GM21529 (cell line): ENCODE results near the gene ADAMTS14.

Experiments used
- ATAC-seq: cut with Tn5 transposase; IDR thresholded peaks from one replicate; pipeline ENCODE4 v1.9.1; 2021; ENCODE audit not compliant: unreplicated experiment

Gene ADAMTS14

DNA sequence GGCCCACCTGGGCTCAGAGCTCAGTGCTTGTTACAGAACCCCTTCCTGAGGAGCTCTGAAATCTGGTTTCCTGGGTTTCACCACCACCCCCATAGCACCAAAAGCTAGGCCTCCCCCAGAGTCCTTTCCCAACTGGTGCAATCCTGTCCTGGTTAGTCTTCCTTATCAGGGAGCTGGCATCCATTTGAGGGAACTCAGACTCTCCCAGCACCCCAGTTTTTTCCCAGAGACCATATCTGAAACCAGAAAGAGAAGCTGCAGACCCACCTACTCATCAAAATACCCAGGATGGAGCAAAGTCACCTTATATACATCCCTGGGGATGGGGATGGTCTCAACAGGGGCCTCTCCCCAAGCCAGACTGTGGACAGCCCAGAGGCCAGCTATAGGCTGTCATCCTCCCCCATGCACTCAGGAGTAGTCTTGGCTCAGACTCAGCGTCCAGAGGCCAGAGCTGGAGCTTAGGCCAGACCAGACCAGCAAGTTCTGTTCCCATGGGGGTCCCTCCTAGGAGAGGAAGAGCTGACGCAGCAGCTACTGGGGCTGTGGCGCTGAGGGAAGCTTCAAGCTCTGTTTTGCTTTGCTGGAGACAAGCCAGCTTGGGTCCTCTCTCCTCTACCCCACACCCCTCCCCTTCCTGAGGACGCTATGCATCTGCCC is 109.9 kb downstream of the ADAMTS14 start:
- ATAC-seq = no peak

DNA sequence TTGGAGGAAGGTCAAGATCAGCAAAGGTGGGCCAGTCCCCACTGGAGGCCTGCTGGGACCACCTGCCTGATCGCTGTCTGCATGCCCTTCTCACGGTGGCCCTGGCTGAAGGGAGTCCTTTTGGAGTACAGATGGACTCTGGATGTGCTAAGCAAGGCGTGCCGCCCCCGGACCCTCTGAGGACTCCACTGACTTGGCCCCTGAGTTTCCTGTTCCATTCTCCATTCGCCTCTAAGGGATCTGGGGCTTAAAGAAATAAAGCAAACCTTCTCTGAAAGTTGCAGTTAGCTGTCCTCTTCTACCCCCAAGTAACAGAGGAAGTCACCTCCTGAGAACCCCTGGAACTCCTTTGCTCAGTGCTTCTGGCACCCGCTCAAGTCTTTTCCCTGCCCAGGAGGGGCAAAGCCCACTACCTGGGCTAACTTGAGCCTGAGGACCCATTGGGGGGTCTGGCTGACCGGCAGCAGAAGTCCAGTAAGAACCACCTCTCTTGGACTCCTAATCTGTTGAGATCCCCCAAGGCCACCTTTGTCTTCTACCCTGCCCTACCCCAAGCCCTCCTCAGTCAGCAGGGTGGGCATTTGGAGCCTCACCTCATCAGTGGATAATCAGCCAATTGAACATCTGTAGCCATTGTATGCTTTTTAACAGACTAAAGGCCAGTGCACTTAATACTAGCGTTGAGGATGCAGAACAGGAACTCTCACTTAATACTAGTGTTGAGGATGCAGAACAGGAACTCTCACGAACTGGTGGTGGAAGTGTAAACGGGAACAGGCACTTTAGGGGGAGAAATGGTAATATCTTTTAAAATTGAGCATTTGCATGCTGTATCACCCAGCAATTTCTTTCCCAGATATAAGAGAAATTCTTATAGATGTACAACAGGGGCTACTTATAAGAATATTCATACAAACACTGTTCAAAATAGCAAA is 110.7 kb downstream of the ADAMTS14 start:
- ATAC-seq = no peak

DNA sequence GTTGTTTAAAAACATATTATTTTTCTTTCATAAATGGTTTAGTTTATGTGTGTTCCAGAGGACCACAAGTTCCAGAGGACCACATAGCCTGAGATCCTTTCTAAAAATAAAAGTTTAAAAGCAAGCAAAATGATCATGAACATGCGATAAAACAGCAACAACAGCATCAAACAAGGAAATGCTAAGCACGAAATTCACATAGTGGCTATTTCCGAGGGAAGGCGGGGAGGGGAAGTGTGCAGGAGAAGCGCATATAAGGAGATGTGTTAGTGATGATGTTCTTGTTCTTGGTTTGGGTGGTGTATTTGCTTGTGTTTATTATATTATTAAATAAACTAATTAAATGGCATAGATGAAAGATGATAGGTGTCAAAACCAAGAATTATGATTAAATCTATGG is 111.7 kb downstream of the ADAMTS14 start:
- no peak for ATAC-seq

DNA sequence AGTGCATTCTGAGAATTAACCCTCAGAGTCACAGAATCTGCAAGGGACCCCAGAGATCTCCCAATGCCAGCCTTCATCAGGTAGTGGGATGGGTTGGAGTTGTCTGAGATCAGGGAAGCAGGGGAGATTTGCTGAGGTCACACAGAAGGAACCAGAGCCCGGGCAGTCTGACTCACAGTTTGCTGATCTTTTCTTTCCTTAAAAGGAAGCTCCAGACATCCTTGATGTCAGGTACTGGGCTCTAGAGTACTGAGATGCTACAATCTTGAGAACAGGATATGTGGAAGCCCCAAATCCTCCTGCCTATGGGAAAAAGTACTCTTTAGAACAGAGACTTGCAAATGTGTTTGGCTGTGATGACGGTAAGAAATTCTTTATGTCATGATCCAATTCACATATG is 112.2 kb downstream of the ADAMTS14 start:
- ATAC-seq = no peak

DNA sequence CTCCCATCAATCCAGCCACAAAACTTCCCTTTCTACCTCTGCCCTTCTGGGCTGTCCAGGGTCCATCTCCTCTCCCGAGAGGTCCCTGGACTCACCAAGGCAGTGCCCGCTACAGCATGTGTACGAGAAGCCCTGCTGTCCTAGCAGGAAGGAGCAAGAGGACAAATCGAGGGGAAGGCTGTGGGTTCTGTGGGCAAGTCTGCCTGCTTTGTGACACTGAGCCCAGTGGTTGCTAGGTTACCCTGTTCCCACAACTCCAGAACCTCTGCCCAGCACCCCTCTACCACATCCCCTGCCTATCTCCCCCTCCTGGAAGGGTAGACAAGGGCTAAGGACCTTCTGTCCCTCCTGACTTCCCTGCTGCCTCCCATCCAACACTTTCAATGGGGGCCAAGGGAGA is 112.9 kb downstream of the ADAMTS14 start, which contains the start of gene TBATA:
TBATA (minus strand) TSS at position 188 of the 400 bp plus-strand sequence. CDS start 1,998 bp downstream, outside the sequence.
- ATAC-seq = no peak

DNA sequence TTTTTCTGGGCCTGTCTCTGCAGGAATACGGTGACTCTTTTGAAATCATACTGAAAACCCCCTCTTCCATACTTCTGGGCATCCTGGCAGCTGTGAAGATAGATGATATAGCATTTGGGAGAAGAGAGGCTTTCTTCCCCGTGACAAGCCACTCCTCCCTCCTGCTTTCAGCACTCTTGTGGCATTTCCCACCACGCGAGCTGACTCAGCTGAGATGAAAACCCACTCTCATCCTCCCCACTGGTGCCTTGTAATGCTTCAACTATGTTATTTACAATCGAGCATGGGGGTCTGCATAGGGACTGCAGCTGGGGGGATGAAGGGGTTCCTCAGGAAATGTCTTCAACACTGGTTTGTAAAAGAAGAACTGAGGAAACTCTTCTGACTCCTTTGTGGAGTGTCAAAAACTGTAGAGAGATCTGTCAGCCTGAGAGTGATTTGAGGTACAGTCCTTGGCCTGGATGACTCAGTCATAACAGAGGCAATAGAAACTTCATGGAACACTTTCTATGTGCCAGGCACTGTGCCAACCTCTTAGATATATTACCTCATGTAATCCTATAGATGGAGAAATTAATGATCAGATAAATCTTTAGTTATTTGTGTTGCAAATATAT is 114.6 kb downstream of the ADAMTS14 start:
- no peak for ATAC-seq

DNA sequence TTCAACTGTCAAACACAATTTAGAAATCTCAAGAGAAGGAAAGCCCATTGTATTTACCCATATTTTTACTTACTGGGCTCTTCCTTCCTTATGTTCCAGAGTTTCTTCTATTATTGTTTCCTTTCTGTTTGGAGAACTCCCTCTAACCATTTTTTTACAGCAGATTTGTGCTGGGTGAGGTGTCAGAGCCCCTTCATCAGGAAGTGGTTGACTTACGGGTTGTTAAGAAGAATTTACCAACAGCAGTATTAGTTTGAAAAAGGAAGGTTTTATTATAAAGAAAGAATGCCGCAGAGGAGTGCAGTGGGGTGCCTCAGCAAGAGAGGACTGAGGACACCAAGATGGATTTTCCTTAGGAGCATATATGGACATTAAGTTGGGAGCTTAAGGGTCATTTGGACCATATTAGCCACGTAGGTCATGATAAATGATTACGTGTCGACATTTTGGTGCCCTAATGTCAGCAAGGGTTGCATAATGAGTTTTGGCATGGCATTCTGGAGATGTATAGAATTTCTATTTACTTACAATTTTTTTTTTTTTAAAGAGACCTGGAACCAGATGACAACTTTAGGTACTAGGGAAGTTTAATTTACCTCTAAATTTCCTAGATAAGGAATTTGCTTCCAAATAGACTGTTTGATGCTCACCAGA is 119.2 kb downstream of the ADAMTS14 start:
- no peak for ATAC-seq

DNA sequence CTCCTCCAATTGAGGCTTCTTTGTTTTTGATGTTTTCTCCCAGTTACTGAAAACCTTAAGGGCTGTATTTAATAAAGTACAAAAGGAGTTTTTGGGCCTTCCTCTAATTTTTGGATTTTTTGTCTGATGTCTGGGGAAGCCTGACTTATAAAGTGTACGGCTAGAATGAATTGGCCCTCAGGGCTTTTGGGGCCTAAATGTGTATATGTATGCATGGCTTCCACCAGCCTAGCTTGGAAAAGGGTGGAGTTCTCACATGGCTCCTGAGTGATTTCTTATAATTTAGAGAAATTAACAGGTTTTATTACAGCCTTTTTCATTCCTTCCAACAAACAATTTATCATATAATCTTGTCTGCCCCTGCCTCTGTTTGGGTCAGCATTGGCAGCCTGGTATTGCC is 123.3 kb downstream of the ADAMTS14 start:
- no peak for ATAC-seq

DNA sequence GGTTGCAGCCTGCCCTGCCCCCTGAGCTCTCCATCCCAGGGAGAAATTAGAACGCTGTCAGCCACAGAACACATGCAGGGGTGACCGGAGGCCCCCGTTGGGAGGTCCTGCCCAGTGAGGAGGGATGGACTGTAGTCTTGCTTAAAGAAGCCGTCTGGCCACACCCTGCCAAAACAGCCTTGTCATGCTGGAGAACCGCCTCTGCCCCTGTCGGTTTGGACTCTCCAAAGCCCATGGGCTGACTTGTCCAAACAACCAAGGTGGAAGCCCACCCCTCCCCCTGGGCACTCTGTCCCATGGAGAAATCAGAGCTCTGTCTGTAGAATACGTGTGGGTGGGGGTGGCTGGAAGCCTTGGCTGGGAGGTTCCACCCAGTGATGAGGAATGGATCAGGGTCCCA is 125.5 kb downstream of the ADAMTS14 start:
- no peak for ATAC-seq

DNA sequence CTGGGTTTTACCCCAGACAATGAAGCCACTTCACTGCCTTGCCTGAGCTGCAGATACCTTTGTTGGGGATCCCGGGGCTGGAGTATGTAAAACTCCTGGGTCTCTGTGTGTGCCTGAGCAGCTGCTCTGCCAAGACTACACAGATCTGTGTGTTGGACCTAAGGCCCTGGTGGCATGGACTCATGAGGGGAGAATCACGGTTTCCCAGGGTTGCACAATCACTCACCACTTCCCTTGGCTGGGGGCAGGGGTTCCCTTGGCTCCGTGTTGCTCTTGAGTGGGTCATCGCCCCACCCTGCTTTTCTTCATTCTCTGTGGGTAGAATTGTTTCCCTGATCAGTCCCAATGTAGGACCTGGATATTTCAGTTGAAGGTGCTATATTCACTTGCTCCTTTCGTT is 126.8 kb downstream of the ADAMTS14 start:
- ATAC-seq = no peak

DNA sequence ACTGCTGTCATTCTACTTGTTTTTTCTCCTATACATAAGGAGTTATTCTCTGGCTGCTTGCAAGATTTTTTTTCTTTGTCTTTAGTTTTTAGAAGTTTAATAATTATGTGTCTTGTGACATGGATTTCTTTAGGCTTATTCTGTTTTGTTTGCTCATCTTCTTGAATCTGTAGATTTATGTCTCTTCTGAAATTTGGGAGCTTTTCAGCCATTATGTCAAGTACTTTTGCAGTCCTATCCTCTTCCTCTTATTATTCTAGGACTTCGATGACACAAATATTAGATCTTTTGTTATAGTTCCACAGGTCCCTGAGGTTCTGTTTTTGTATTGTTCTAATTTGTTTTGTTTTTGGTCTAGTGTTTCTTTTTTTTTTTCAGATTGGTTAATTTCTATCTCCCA is 129.5 kb downstream of the ADAMTS14 start:
- no peak for ATAC-seq

DNA sequence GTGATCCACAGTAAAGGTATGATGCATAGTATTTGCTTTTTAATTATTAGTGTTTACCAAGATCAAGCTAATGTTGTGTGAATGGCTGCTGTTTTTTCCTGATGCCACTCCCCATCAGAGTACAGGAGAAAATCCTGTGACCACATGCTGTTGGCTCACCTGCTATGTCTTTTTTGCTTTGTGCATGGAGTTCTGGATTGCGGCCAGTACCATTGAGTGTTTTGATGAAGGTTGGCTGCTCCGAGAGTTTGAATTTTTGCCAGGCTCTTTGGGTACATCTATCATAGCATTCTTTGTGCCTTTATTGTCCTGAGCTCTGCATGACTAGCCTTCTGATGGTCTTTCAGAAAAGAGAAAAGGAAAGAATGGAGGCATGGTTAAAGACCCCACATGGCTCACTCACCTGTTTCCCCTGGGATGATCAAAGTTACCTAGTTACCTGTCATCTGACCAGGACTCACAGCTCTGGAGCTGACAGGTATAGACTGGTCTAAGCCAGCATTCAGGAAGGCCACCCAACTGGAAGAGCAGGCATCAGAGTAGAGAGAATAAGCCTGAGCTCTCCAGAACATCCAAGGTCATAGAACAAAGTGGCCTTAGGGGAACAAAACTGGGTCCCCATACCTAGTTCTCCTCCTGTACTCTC is 131.6 kb downstream of the ADAMTS14 start:
- no peak for ATAC-seq

DNA sequence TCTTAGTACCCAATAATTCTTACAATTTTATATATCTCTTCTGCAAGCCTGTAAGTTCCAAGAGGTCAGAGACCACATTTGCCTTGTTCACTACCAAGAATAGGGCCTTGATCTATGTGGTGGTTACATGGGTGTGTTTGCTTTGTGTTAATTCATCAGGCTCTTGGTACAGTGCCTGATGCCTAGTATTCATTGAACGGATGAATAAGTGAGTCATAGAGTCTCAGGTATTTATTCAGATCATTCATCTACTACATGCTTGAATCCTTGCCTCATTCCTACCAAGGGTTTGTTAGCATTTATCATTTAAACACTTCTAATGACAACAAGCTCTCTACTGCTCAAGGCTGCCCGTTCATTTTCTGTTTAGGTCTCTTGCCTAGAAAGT is 132.1 kb downstream of the ADAMTS14 start:
- ATAC-seq = no peak

DNA sequence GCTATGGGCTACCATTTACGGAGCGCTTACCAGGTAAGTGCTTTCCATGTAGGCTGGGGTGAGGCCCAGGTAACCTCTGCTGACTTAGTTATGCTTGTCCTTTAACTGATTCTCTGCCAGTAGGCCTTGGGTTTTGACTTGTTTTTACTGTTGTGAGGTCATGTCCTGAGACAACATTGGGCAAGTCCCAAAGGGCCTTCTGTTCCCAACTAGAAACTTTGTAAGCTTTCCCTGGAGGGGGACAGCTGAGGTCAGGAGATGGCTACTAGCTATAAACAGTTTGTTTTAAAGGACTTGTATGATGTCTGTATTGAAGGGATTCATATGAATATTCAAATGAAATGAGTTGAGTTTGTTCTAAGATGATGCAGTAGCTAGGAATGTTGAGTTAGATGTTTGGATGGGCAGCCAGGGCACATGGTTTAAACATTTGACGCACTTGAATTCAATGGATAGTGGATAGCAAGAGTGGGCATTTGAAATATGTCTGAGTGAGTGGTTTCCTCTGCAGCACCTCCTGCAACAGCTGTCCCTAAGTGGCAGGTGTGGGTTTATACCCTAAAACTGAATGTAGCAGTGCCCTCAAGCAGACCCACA is 133.4 kb downstream of the ADAMTS14 start:
- no peak for ATAC-seq

DNA sequence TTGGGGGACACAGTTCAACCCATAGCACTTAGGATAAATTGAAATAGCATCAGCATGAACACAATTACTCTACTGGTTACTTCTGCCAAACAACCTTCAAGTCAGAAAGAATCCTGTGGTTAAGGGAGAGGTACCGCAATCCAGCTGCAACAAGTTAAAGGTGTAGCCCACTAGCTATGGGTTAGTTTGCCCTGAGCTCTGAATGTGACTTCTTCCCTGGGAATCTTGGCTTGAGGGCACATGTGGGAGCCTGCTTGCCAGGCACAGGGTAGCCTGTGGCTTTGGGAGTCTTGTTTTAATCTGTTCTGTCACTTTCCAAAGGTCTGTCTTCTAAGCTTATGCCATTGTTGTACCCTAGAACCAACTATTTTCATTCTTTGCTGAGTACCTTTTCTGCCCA is 134.5 kb downstream of the ADAMTS14 start:
- ATAC-seq = no peak

DNA sequence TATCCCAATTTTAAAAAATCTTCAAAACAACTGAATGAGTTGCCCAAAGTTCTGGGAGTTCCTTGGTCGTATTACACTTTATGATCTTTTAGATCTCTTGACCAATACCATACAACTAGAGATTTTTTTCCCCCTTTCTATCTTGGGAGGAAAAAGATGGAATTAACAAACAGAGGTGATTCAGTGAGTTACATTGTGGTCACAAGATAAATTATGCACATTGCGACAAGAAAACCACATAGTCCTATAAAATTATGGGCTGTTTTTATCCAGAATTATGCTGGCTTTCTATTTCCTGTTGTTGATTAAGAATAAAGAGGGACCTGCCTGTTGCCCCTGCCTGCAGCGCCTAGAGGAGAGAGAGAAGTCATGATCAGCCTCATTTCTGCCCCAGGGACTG is 135.2 kb downstream of the ADAMTS14 start:
- ATAC-seq = no peak

DNA sequence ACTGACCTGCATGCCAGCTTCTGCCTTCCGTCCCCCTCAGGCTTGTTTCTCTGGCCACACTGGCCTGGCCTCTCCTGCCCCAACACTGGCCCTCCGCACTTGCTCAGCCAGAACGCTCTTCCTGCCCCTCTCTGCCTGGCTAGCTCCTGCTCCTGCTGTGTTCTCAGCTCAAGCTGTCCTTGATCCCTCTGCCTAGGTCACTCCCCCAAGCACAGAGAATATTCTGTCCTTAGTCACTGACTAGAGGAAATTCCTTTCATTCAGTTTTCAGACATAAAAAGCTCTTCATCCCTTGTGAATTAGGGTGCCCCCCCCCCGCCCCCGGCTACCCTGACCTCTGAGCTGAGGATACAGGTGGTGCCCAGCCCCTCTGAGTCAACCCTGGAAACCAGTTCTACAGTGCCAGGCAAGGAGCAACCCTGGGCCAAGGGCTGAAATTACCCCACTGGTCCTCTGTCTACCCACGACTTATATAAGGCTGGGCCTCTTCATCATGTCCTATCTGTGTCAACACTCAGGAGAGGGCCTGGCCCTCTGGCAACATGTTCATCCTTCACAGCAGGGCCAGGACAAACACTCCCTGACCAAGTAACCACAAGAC is 136.8 kb downstream of the ADAMTS14 start:
- no peak for ATAC-seq

DNA sequence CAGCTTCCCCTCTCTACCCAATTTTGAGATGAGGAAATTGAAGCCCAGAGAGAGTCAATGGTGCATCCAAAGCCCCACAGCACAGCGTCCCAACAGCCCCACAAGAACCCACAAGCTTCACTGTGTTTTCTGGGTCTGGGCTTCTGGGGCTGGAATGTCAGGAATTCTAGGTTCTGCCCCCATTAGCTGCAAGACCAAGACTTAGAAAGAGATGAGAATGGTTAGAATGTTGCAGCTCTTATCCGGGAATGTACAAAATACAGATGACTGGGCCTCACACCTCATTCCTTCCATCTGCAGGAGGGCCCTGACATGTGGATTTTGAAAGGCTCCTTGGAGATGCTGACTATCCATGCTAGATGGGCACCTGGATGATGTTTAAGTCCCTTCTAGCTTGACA is 137.4 kb downstream of the ADAMTS14 start:
- ATAC-seq = no peak

DNA sequence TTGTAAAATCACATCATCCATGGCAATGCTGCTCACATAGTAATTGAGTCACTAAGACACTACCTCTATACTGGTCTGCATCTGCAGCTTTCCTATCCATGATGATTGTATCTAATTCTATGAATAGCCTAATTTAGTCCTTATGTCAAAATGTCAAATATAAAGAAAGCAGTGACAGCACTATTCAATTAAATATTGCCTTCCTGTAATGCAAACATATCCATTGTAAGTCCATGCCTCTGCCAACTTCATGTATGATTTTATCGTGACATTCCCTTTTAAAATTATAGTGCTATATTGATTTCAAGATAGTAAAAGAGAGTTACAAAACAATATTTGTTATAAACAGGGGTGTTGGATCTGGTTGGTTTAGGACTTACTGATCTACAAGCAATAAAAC is 138.7 kb downstream of the ADAMTS14 start:
- ATAC-seq = no peak

DNA sequence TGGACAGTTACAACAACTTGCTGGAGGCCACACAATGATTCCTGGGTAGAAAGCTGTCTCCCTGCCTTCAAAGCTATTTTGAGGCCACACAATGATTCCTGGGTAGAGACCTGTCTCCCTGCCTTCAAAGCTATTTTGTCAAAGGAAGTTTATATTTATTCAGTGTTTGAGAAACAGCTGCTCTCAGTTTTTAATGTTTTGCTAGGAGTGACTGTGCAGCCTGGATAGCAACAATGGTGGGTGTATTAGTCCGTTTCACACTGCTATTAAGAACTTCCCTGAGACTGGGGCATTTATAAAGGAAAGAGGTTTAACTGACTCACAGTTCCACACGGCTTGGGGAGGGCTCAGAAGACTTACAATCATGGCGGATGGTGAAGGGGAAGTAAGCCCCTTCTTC is 139.6 kb downstream of the ADAMTS14 start:
- ATAC-seq = no peak
